Muscle of leg (tissue), 16 donors: Measurements from ENCODE around the gene SLC27A2. TPM values are rescaled to one million over a fixed set of nuclear protein-coding genes. Genes with fewer than 3 reads are reported as not detected.
"Not testable (repeated sequence)": the region's sequence is repeated elsewhere in the genome, so short reads cannot be mapped to it uniquely, and the experiment has no call there.

Experiments
- DNase-seq: peaks from one replicate; pipeline ENCODE4 v3.0.0; 2013
- H3K27ac ChIP-seq: one replicate; pipeline ENCODE4 v1.5.1; 2013; ENCODE audit warnings: mild to moderate bottlenecking, low read length, control low read depth
- H3K27me3 ChIP-seq: one replicate; pipeline ENCODE4 v1.6.1; 2013; ENCODE audit warnings: low read length; ENCODE audit not compliant: control insufficient read depth, insufficient read depth
- H3K36me3 ChIP-seq: one replicate; pipeline ENCODE4 v1.6.1; 2013; ENCODE audit warnings: low read length; ENCODE audit not compliant: control insufficient read depth, insufficient read depth
- H3K4me1 ChIP-seq: one replicate; pipeline ENCODE4 v1.6.1; 2013; ENCODE audit warnings: low read length; ENCODE audit not compliant: control insufficient read depth, insufficient read depth
- H3K4me3 ChIP-seq: one replicate; pipeline ENCODE4 v1.5.1; 2013; ENCODE audit warnings: low read length, control low read depth
- H3K9me3 ChIP-seq: replicated peaks from 2 replicates; pipeline ENCODE4 v1.6.1; 2013; ENCODE audit warnings: low read depth, low read length; ENCODE audit not compliant: control insufficient read depth
- WGBS: methylation state at CpG from one replicate; pipeline ENCODE4 v1.1.5; 2013; ENCODE audit warnings: missing lambda C conversion rate; ENCODE audit not compliant: insufficient coverage; 5-methylcytosine and 5-hydroxymethylcytosine counted together
- long read RNA-seq, 11 donors: transcript quantifications; one replicate each; lab custom pipeline, GENCODE V29; 2026
- polyA plus RNA-seq, 8 donors: library from polyadenylated mRNA; unstranded; fragments of 120-200 nt; gene quantifications; one replicate each; pipeline versions ENCODE4 v1.2.1 to v1.2.3, GENCODE V29; 2013; ENCODE audit warnings: inconsistent platforms in 1 of 8, low replicate concordance in 1 of 8; ENCODE audit not compliant: insufficient read length in 8 of 8, insufficient read depth in 1 of 8
- total RNA-seq: library from RNA; stranded (reverse); fragments of 120-200 nt; gene quantifications from one replicate; pipeline ENCODE4 v1.2.4, GENCODE V29; 2013

The SLC27A2 gene
- 0.18 TPM for total RNA-seq
- 1 to 10 TPM in 1 of 8 donors, under 1 TPM in 7; 0.09 to 3.8 (median 0.20) TPM for polyA plus RNA-seq
- long read RNA-seq, donor 1, result 0 reads
- long read RNA-seq, donor 2, result 0 reads
- long read RNA-seq, donor 3, result 0 reads
- long read RNA-seq, donor 4, result 0 reads
- long read RNA-seq, donor 5, result 0 reads
- long read RNA-seq, donor 6, result 0 reads
- long read RNA-seq, donor 7, result 0 reads
- long read RNA-seq, donor 8, result 0 reads
- long read RNA-seq, donor 9, result 0 reads
- long read RNA-seq, donor 10, result 0 reads
- long read RNA-seq, donor 11, result 0 reads

DNA sequence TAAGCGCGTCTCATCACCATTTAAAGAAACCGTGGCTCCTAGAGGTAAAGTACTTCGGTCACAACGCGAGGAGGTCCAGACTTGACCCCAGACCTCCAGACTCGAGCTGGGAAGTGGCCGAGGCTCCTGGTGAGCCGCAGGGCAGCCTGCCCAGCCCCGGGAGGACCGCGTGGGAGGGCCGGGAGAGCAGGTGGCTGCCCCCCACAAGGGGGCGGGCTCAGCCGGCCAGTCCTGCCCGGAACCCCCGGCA lies at the start of gene SLC27A2:
TSS of gene SLC27A2 (plus strand) at position 228 of the 250 bp plus-strand sequence. CDS start 232 bp downstream, outside the sequence.
- Histone ChIP-seq H3K4me3 (peak within 1 kb of the TSS; percentile 37), H3K9me3 (no peaks in the 10 kb centered on the region), H3K36me3 (no peaks in the 10 kb centered on the region), H3K27ac (no peak within 1 kb of the TSS), H3K27me3 (peaks cover 37% of the 10 kb centered on the region), H3K4me1 (peaks cover 7% of the 10 kb centered on the region)
- no peak for DNase-seq
- 5% methylated on average over 17 of the region's 17 CpGs for WGBS

DNA sequence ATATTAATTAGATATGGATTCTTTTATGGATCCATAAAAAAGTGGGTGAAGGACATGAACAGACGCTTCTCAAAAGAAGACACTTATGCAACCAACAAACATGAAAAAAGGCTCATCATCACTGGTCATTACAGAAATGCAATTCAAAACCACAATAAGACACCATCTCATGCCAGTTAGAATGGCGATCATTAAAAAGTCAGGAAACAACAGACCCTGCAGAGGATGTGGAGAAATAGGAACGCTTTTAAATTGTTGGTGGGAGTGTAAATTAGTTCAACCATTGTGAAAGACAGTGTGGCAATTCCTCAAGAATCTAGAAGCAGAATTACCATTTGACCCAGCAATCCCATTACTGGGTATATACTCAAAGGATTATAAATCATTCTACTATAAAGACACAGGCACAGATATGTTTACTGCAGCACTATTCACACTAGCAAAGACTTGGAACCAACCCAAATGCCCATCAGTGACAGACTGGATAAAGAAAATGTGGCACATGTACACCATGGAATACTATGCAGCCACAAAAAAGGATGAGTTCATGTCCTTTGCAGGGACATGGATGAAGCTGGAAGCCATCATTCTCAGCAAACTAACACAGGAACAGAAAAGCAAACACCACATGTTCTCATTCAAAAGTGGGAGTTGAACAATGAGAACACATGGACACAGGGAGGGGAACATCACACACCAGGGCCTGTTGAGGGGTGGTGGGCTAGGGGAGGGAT lies 49.6 kb upstream of the SLC27A2 start:
- H3K4me1 ChIP-seq, DNase-seq: not testable (repeated sequence)

DNA sequence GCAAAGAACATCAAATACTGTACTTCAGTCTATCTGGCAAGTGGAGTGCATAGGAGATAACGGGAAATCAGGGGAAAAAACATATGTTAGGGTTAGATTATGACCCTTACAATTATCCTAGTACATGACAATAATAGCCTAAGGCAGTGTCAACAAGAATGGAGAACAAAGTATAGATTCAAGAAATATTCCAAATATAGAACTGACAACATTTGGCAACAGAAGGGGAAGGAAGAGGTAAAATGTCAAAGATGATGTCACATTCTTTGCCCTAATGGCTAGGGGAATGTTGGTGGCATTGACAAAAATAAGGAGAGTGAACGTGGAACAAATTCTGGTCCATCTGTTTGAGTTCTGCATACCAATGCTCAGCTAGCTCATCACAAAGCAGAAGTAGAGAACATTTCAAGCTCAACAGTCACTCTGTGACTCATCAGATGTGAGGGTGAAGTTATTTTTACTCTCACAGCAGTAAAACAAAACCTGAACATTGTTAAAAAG lies 47.4 kb upstream of the SLC27A2 start:
- H3K4me3 ChIP-seq, result no peak overlapping the region
- peak overlapping the region; percentile 17 for H3K27ac ChIP-seq
- H3K9me3 ChIP-seq, result no peaks in the 10 kb centered on the region
- WGBS, result no CpG with 5 or more reads among the region's 2 CpGs
- H3K27me3 ChIP-seq, result no peaks in the 10 kb centered on the region
- DNase-seq, result peak; percentile 60
- no peaks in the 10 kb centered on the region for H3K4me1 ChIP-seq
- H3K36me3 ChIP-seq, result no peaks in the 10 kb centered on the region

More for the DNA sequence above, 49.6 kb upstream of the SLC27A2 start:
- not testable (repeated sequence) for H3K27ac ChIP-seq, H3K9me3 ChIP-seq, H3K27me3 ChIP-seq, H3K36me3 ChIP-seq, H3K4me3 ChIP-seq
- WGBS, result no CpG with 5 or more reads among the region's 3 CpGs

DNA sequence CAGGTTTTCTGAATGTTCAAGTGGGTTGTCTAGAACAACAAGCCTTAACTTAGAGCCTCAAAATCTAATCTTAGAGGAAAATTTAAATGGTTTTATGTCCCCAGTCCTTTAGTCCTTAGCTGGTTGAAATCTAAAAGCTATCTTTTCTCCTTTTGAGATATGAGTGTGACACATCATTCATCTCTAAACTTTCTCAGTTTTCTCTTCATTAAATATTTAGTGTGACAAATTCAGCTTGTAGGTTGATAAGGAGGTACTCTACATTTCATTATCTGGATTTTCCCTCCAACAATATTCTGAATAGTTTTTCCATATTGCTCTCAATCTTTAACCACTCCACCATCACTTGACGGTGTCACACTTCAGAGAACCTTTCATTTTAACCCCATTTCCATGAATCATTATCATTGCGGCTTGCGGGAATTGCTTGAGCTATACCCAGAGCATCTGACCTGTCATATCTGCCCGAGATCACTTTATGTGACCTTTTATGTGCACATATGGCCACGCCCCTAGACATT lies 46.9 kb upstream of the SLC27A2 start:
- peak overlapping the region; percentile 13 for H3K27ac ChIP-seq
- WGBS, result 73% methylated on average over 2 of the region's 5 CpGs

DNA sequence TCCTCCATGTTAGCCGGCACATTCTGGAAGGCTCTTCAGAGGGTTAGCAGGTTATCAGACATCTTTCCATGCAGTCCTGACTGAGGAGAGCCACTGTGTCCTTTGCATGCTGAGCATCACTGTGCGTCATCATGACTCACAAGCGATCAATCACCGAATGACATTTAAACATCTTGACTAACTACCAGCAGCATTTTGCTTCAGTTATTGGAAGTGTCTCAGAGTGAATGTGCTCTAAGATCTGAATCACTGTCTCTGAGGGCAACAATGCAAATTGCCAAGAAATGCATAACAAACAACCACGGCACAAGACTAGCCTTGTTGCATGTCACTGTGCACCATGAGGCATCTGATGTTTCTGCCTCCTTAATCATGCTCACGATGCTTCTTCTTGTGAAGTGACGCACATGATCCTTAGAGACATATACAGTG lies 44.6 kb upstream of the SLC27A2 start:
- H3K27ac ChIP-seq, result no peak overlapping the region
- no peaks in the 10 kb centered on the region for H3K4me1 ChIP-seq
- no peaks in the 10 kb centered on the region for H3K36me3 ChIP-seq
- no peaks in the 10 kb centered on the region for H3K27me3 ChIP-seq
- WGBS, result 96% methylated on average over 4 of the region's 7 CpGs
- DNase-seq, result no peak
- H3K9me3 ChIP-seq, result no peaks in the 10 kb centered on the region
- no peak overlapping the region for H3K4me3 ChIP-seq

More for the DNA sequence above, 46.9 kb upstream of the SLC27A2 start:
- no peaks in the 10 kb centered on the region for H3K4me1 ChIP-seq
- H3K27me3 ChIP-seq, result no peaks in the 10 kb centered on the region
- no peak overlapping the region for H3K4me3 ChIP-seq
- no peaks in the 10 kb centered on the region for H3K36me3 ChIP-seq
- no peaks in the 10 kb centered on the region for H3K9me3 ChIP-seq
- no peak for DNase-seq

DNA sequence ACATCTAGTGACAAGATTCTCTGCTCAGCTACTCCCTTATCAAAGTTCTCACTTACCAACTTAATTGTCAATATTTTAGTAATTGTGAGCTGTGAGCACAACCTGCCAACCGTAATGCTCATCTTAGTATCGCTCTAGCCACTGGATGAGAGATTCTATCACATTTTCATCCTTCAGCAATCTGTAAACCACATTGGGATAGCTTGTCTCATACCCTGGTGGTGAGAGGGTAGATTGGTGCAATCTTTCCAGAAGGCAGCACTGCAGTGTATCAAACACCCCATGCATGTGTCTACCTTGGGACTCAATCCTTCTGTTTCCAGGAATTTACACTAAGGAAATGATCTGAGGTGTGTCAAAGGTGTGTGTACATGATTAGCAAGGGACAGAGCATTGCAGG lies 44.1 kb upstream of the SLC27A2 start:
- H3K4me3 ChIP-seq, result no peak overlapping the region
- H3K27ac ChIP-seq, result no peak overlapping the region
- no peaks in the 10 kb centered on the region for H3K36me3 ChIP-seq
- no peaks in the 10 kb centered on the region for H3K4me1 ChIP-seq
- WGBS, result no CpG with 5 or more reads among the region's 2 CpGs
- DNase-seq, result no peak
- H3K27me3 ChIP-seq, result no peaks in the 10 kb centered on the region
- H3K9me3 ChIP-seq, result no peaks in the 10 kb centered on the region

DNA sequence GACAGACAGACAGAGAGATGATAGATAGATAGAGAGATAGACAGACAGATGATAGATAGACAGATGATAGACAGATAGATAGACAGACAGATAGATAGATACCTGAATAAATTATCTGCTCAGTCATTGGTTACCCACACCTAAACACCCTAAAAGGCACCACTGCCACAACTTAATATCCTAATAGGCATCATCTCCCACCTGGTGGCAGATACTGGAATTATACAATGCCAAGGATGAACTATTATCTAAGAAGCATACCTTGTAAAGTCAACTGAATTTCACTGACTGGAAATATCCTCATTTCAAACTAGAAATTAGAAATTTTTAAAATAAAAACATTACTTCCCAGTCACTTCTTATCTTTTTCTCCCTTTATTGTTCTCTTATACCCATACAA lies 43.6 kb upstream of the SLC27A2 start:
- no peaks in the 10 kb centered on the region for H3K27me3 ChIP-seq

DNA sequence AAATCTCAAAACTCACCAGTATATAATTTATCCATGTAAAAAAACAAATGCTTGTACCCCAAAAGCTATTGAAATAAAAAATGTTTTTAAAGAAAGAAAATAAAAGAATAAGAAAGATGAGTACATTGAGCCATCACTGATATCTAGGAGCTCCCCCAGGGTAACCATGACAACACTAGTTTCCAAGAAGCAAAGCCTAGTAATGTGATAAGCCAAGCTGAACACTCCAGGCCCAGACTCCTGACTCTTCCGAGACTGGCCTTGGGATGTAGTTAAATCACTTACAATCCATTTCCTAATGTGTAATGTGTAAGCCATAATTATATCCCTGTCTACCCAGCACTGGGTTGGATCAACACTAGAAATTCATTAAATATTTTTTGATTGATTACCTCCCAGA lies 41.9 kb upstream of the SLC27A2 start:
- no peaks in the 10 kb centered on the region for H3K27me3 ChIP-seq
- H3K4me3 ChIP-seq, result no peak overlapping the region
- no peak overlapping the region for H3K27ac ChIP-seq
- peak; percentile 38 for DNase-seq
- no peaks in the 10 kb centered on the region for H3K36me3 ChIP-seq
- no CpG with 5 or more reads among the region's 1 CpG for WGBS
- H3K9me3 ChIP-seq, result no peaks in the 10 kb centered on the region
- H3K4me1 ChIP-seq, result no peaks in the 10 kb centered on the region

More for the DNA sequence above, 43.6 kb upstream of the SLC27A2 start:
- no peak overlapping the region for H3K27ac ChIP-seq
- no peak for DNase-seq
- no peaks in the 10 kb centered on the region for H3K36me3 ChIP-seq
- no peaks in the 10 kb centered on the region for H3K9me3 ChIP-seq
- no peaks in the 10 kb centered on the region for H3K4me1 ChIP-seq
- no peak overlapping the region for H3K4me3 ChIP-seq

DNA sequence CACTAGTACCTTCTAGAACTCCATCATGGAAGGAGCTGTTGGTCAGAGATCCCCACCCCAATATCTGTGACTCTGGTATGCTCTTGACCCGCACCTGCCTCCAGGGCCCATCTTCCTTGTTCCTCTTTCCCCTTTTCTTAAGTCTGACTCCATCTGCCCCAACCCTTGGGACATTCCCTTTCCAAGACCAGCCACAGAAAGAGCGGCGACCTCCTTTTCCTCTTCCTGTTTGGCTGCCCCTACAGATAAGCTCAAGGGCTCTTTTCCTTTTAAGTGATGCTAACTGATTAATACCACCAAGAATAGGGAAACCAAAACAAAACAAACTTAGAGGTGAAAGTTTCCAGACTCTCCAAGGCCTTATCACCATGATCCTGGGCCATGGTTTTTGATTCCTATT lies 41.0 kb upstream of the SLC27A2 start:
- H3K4me1 ChIP-seq, result no peaks in the 10 kb centered on the region
- no peak for DNase-seq
- WGBS, result 90% methylated on average over 2 of the region's 3 CpGs
- no peak overlapping the region for H3K27ac ChIP-seq
- no peaks in the 10 kb centered on the region for H3K36me3 ChIP-seq
- H3K4me3 ChIP-seq, result no peak overlapping the region
- no peaks in the 10 kb centered on the region for H3K27me3 ChIP-seq
- H3K9me3 ChIP-seq, result no peaks in the 10 kb centered on the region

DNA sequence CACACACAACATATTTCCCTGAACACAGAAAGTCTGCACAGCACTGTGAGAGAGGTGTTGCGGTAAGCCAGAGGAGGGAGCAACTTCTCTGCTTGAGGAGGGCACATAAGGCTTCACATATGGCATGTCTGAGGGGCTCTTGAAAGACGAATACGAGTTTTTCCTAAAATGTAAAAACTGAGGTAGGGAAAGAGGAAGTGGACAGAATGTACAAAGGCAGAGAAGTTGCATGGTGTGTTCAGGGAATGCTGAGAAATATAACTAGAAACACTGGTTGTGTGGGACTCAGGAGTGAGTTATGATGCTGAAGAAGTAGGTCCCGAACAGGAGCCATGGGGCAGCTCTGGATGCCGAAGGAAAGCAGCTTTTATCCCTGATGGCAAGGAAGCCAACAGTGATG lies 40.1 kb upstream of the SLC27A2 start:
- no peak for DNase-seq
- H3K27me3 ChIP-seq, result no peaks in the 10 kb centered on the region
- no peak overlapping the region for H3K27ac ChIP-seq
- no peaks in the 10 kb centered on the region for H3K9me3 ChIP-seq
- no peaks in the 10 kb centered on the region for H3K4me1 ChIP-seq
- H3K36me3 ChIP-seq, result no peaks in the 10 kb centered on the region
- 76% methylated on average over 4 of the region's 5 CpGs for WGBS
- no peak overlapping the region for H3K4me3 ChIP-seq
